Measurements from ENCODE around the gene TIMM10B. TPM values are rescaled to one million over a fixed set of nuclear protein-coding genes. Genes with fewer than 3 reads are reported as not detected.
A peak's percentile ranks its signal among the peaks of the same experiment; 100 is the strongest.

The TIMM10B gene
- total and polyA plus RNA-seq, 2 of the 4 experiments (the other 2 are of a cell fraction), result 24.7 to 27.1 TPM

DNA sequence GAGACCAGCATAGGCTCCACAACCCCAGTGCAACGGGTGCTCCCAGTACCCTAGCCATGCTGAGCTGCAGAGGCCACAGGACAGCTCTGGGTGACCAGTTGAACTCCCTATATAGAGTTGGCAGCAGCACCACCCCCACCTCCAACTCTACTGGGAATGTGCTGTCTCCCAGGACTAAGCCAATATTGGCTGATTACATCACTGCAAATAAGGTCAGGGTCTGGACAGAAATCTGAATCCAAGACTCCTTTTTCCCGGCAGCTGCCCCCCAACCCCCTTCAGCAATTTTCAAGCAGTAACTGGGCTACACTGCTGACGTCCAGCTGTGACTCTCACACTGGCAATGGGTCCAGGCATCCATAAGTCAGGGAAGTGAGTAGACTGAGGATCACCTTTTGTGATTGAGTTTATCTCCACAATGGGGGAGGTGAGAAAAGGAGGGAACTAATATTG is 40.4 kb upstream of the TIMM10B start, which contains the start of gene HPX:
Gene HPX (minus strand): TSS at position 82 of the 453 bp plus-strand sequence. CDS start 24 bp downstream, at position 58.
- H3K9me1 ChIP-seq (ENCODE audit: insufficient read depth, low read length), result no peaks in the 10 kb centered on the region
- H2AFZ ChIP-seq (replicated peaks; ENCODE audit: low read length, poor library complexity), result peak within 1 kb of the TSS; percentile 36
- H2BK120ac ChIP-seq (ENCODE audit: low read depth, low read length), result no peak within 1 kb of the TSS
- no peaks in the 10 kb centered on the region for H3K27me3 ChIP-seq (ENCODE audit: control insufficient read depth, insufficient read depth, low read length)
- intact Hi-C loops (cut with micrococcal nuclease), result no loop called here
- in situ Hi-C loops (cut with MboI; ENCODE audit: low sequenced_read_pairs), result loop anchor here (5.0 kb wide), 1 partner anchor 59 kb away; no protein-coding TSS in a partner anchor
- no CpG with 5 or more reads among the region's 3 CpGs for WGBS, 2 experiments (ENCODE audit: extremely low coverage in 2 of 2, insufficient read length in 1 of 2)
- no peak within 1 kb of the TSS for H2BK20ac ChIP-seq (ENCODE audit: low read depth, low read length)
- CTCF ChIA-PET, result interaction anchor here (1.2 to 6.7 kb wide), 2 partner anchors 56 to 62 kb away, joined by 3 to 107 read pairs; no protein-coding TSS in a partner anchor
- H3K4me2 ChIP-seq (ENCODE audit: low read depth, low read length), result no peak within 1 kb of the TSS
- H2AK5ac ChIP-seq (ENCODE audit: low read depth, low read length), result no peak within 1 kb of the TSS
- DNase-seq (no peak), ATAC-seq (ENCODE audit: low read depth) (no peak)
- dilution Hi-C loops (cut with HindIII; ENCODE audit: low sequenced_read_pairs, unreplicated experiment), result no loop called here
- no peak within 1 kb of the TSS for H3K14ac ChIP-seq (replicated peaks; ENCODE audit: low read depth, low read length)
- H3K18ac ChIP-seq (ENCODE audit: low read depth, low read length), result no peak within 1 kb of the TSS
- H2BK15ac ChIP-seq (ENCODE audit: low read depth, low read length), result no peak within 1 kb of the TSS
- H3K9me3 ChIP-seq (ENCODE audit: control insufficient read depth, insufficient read depth, low read length), result no peaks in the 10 kb centered on the region
- no peaks in the 10 kb centered on the region for H4K20me1 ChIP-seq (ENCODE audit: insufficient read depth, low read length)
- no peak for TF ChIP-seq MAZ (IDR thresholded peaks at IDR 0.05; ENCODE audit: borderline replicate concordance, low read depth, low read length)
- TF ChIP-seq, protein P1, sequence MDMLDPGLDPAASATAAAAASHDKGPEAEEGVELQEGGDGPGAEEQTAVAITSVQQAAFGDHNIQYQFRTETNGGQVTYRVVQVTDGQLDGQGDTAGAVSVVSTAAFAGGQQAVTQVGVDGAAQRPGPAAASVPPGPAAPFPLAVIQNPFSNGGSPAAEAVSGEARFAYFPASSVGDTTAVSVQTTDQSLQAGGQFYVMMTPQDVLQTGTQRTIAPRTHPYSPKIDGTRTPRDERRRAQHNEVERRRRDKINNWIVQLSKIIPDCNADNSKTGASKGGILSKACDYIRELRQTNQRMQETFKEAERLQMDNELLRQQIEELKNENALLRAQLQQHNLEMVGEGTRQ (IDR thresholded peaks at IDR 0.05; ENCODE audit: low read depth, low read length), result no peak
- no peak for TF ChIP-seq RFX5 (IDR thresholded peaks at IDR 0.05; ENCODE audit: low read depth, low read length)
- TF ChIP-seq, protein P2, sequence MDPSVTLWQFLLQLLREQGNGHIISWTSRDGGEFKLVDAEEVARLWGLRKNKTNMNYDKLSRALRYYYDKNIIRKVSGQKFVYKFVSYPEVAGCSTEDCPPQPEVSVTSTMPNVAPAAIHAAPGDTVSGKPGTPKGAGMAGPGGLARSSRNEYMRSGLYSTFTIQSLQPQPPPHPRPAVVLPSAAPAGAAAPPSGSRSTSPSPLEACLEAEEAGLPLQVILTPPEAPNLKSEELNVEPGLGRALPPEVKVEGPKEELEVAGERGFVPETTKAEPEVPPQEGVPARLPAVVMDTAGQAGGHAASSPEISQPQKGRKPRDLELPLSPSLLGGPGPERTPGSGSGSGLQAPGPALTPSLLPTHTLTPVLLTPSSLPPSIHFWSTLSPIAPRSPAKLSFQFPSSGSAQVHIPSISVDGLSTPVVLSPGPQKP (IDR thresholded peaks at IDR 0.05; ENCODE audit: borderline replicate concordance, low read depth, low read length), result no peak
- TF ChIP-seq SMC3 (IDR thresholded peaks at IDR 0.05; ENCODE audit: low read depth, low read length), result no peak
- no peak for TF ChIP-seq RAD21 (IDR thresholded peaks at IDR 0.05; ENCODE audit: low read length)
- no peak for TF ChIP-seq NFE2L2 (IDR thresholded peaks at IDR 0.05; ENCODE audit: low read depth, low read length)
- no peak for TF ChIP-seq POLR2A (IDR thresholded peaks at IDR 0.05; ENCODE audit: low read depth, low read length)
- TF ChIP-seq, protein P3, sequence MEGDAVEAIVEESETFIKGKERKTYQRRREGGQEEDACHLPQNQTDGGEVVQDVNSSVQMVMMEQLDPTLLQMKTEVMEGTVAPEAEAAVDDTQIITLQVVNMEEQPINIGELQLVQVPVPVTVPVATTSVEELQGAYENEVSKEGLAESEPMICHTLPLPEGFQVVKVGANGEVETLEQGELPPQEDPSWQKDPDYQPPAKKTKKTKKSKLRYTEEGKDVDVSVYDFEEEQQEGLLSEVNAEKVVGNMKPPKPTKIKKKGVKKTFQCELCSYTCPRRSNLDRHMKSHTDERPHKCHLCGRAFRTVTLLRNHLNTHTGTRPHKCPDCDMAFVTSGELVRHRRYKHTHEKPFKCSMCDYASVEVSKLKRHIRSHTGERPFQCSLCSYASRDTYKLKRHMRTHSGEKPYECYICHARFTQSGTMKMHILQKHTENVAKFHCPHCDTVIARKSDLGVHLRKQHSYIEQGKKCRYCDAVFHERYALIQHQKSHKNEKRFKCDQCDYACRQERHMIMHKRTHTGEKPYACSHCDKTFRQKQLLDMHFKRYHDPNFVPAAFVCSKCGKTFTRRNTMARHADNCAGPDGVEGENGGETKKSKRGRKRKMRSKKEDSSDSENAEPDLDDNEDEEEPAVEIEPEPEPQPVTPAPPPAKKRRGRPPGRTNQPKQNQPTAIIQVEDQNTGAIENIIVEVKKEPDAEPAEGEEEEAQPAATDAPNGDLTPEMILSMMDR (conservative IDR thresholded peaks at IDR 0.05; ENCODE audit: low read depth, low read length), result no peak
- TF ChIP-seq MAFK (IDR thresholded peaks at IDR 0.05; ENCODE audit: low read depth, low read length), result no peak
- TF ChIP-seq CEBPB (IDR thresholded peaks at IDR 0.05; ENCODE audit: low read depth, low read length), result no peak
- no peak for TF ChIP-seq MXI1 (IDR thresholded peaks at IDR 0.05; ENCODE audit: borderline replicate concordance, low read depth, low read length)
- TF ChIP-seq BHLHE40 (IDR thresholded peaks at IDR 0.05; ENCODE audit: low read depth, low read length), result no peak
- TF ChIP-seq CHD1 (IDR thresholded peaks at IDR 0.05; ENCODE audit: low read depth, low read length), result no peak
- no peak for TF ChIP-seq RCOR1 (IDR thresholded peaks at IDR 0.05; ENCODE audit: insufficient replicate concordance, low read length)
- no peak for TF ChIP-seq FOS (IDR thresholded peaks at IDR 0.05; ENCODE audit: low read depth, low read length)
- no peak within 1 kb of the TSS for H2BK5ac ChIP-seq (ENCODE audit: low read depth, low read length, poor library complexity, severe bottlenecking)
- H3K79me1 ChIP-seq (ENCODE audit: low read depth in 1 of 2, low read length in 2 of 2), result no peaks in the 10 kb centered on the region
- H3K36me3 ChIP-seq (ENCODE audit: control insufficient read depth, insufficient read depth, low read length), result no peaks in the 10 kb centered on the region
- H2AK9ac ChIP-seq (replicated peaks; ENCODE audit: low read depth, low read length, poor library complexity), result no peak within 1 kb of the TSS
- no peak within 1 kb of the TSS for H4K8ac ChIP-seq (ENCODE audit: low read depth in 2 of 2, low read length in 2 of 2)
- H4K91ac ChIP-seq (ENCODE audit: insufficient read depth, low read depth, low read length), result no peak within 1 kb of the TSS
- no TSS peak for BruUV-seq (replicated peaks)
- no peak within 1 kb of the TSS for H3K4ac ChIP-seq (ENCODE audit: low read depth, low read length)
- H4K5ac ChIP-seq (ENCODE audit: low read depth, low read length), result no peak within 1 kb of the TSS
- no peak within 1 kb of the TSS for H3K27ac ChIP-seq (ENCODE audit: insufficient read depth, low read length)
- no peaks in the 10 kb centered on the region for H3K4me1 ChIP-seq (ENCODE audit: control insufficient read depth, insufficient read depth, low read length)
- no peak within 1 kb of the TSS for H3K56ac ChIP-seq (ENCODE audit: extremely low read depth, insufficient read depth, low read length)
- H3K4me3 ChIP-seq (ENCODE audit: insufficient read depth, low read depth, low read length), result no peak within 1 kb of the TSS
- no peak within 1 kb of the TSS for H3K9ac ChIP-seq (ENCODE audit: low read depth, low read length)
- POLR2A ChIA-PET (ENCODE audit: unreplicated experiment), result no interaction called here
- H3K23ac ChIP-seq (ENCODE audit: low read depth, low read length), result no peak within 1 kb of the TSS

Data from IMR-90 (cell line).